Left forelimb (tissue), 1 donor: Measurements from ENCODE around the gene PIK3C3.
"Not testable (repeated sequence)": the region's sequence is repeated elsewhere in the genome, so short reads cannot be mapped to it uniquely, and the experiment has no call there.

Source experiments
- DNase-seq: peaks from one replicate; pipeline ENCODE4 v3.0.0-alpha.2; 2018; ENCODE audit warnings: low spot score

Gene PIK3C3

DNA sequence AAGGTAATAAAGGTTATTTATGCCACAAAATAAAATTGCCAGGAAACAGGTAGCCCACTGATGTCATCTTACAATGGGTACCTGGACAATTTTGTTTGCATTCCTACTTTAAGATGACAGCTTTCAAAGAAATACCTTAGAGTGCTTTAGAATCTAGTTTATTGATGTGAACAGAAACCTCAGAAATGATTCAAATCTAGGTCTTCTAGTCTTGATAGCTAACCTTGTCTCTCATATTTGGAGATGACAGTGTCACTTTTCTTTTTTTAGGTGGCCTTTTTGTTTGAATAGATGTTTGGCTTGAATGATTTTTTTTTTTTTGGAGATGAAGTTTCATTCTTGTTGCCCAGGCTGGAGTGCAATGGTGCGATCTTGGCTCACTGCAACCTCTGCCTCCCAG lies 69.1 kb downstream of the PIK3C3 start:
- DNase-seq: no peak

- no peak for DNase-seq
Observed at GRCh38 chr18:42025491-42025890, 70.5 kb downstream of the PIK3C3 start.

DNA sequence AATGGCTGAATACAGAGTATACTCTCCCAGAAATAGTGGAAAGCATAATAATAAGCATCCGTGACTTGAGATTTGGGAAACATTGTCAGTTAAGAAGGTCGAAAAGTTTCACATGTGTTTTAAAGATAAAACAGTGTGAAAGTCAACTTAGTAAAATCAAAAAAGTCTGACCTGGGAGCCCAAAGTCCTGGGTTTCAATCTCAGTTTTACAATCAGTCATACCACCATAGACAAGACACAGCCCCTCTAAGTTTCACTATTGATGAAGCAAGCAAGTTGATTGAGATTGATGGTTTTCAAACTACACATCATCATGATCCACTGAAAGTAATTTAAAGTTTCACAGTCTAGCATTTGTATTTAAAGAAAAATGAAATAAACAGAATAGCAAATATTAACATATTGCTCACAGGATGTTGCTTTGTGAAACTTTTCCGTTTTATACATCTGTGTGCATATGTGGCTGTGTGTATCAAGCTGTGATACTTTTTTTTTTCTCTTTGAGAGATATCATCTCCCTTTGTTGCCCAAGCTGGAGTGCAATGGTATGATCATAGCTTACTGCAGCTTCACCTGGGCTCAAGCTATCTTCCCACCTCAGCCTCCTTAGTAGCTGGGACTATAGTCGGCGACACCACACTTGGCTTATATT lies 71.1 kb downstream of the PIK3C3 start:
- no peak for DNase-seq

GRCh38 chr18:42028247-42028832 lies 73.3 kb downstream of the PIK3C3 start:
- no peak for DNase-seq

DNA sequence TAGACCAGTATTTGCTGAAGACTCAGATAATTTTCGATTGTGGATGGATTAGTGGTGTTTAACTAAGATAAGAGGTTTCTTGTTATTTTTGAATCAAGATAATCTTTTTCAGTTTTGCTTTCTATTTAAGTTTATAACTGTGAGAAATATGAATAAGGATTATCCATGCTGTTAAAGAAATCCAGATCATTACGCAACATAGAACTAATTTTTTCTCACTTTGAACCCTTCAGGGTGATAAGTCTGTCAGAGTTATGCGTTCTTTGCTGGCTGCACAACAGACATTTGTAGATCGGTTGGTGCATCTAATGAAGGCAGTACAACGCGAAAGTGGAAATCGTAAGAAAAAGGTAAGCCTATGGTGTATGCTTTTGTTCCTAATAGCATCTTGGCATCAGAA lies 74.1 kb downstream of the PIK3C3 start:
- DNase-seq: no peak

DNA sequence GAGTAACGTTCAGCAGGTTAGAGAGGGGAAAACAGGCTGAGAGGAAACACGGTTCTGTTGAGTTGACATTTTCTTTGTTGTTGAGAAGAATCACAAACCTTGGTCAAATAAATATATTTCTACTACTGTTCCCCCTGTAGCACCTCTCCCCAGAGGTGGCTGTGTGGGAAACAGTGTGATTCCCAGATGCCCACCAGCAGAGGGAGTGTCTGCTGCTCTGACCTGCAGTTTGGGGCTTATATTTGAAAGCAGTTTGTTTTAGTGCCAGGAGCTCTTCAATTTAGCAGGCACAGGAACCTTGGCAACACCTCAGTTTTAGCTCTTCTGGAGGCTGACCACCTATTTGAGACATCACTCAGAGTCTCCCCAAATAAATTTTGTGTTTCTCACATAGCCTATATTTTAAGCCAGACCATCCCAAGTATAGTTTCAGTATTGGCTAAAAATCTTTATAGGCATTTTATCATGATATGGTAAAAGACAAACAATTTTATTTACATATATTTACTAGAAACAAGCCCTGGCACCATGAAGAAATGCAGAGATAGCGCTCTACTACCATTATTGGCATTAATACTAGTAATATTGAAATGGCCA lies 75.7 kb downstream of the PIK3C3 start:
- no peak for DNase-seq

DNA sequence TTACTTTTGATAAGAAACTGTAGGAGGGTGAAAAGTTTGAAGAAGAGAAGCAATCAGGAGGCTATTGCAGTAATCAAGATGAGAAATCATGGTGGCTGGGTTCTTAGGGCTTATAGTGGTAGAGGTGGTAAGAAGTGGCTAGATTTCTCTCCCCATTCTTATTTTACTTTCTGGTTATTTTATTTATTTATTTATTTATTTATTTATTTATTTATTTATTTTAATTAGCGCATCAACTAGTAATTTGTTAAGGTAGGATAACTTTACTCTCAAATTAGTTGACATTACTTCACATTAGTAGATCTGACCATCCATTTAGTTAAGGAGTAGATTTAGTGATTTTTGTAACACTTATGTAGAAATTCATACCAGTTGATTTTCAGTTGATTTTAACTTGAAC lies 77.4 kb downstream of the PIK3C3 start:
- DNase-seq: no peak

GRCh38 chr18:42033137-42033810 lies 78.2 kb downstream of the PIK3C3 start:
- DNase-seq: no peak

DNA sequence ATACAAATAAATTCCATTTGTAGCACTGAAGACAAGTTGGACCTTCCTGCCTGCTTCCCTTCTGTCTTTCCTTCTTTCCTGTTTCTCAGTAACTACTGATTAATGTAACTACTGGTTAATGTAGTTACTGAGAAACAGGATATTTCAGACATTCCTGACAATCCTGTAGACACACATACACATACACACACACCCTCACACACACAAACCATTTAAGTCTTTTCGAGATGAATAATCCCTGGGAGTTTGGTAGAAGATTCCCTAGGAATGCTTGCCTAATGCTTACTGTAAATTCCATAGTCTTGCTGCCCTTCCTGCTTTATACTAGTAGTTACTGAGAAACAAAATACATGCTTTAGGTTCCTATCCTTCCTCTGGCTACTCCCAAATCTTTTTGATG lies 83.9 kb downstream of the PIK3C3 start:
- DNase-seq: no peak

DNA sequence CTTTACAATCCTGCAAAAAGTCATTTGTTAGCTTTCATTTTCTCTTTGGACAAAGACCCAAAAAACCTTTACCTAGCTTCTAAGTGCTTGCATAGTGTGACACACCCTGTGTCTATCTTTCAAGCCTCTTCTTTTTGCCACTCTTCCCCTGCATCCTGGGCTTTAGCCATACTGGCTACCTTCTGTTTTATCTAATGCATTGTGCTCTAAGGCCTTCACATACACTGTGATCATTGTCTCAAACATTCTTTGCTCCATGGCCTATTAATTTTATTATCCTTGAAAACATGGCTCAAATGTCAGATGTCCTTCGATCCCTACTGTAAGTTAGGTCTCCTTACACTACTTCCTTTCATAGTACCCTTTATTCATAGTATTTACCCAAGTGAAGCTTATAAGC lies 84.4 kb downstream of the PIK3C3 start:
- no peak for DNase-seq

GRCh38 chr18:42041793-42042192 lies 86.8 kb downstream of the PIK3C3 start:
- no peak for DNase-seq

DNA sequence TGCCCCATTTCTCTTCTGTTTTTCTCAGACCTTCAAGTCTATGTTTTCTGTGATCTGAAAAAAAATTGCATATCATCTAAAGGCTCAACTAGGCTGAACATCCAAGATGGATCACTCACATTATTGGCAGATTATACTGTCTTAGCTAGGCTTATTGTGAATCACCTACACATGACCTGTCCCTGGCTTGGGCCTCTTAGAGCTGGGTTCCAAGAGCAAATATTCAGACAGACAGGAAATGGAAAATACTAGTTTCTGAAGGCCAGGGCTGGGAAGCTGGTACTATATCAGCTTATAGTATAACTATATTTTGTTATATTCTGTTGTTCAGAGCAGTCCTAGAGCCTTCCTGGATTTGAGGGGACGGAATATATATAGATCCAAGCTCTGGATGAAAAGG lies 90.3 kb downstream of the PIK3C3 start:
- no peak for DNase-seq

DNA sequence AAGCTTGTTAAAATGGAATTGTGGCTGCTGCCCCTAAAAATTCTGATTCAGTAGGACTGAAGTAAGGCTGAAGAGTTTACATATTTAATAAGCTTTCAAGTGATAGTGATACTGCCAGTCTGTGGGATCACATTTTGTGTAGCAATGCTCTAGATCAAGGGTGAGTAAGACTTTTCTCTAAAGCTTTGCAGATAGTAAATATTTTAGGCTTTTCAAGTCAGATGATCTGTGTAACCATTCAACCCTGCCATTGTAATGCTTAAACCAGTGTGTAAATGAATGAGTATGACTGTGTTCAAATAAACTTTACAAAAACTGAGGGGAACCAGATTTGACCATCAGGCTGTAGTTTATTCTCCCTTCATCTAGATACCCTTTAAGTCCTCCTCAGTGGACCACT lies 92.7 kb downstream of the PIK3C3 start:
- DNase-seq: no peak

GRCh38 chr18:42048158-42048557 lies 93.1 kb downstream of the PIK3C3 start:
- no peak for DNase-seq

DNA sequence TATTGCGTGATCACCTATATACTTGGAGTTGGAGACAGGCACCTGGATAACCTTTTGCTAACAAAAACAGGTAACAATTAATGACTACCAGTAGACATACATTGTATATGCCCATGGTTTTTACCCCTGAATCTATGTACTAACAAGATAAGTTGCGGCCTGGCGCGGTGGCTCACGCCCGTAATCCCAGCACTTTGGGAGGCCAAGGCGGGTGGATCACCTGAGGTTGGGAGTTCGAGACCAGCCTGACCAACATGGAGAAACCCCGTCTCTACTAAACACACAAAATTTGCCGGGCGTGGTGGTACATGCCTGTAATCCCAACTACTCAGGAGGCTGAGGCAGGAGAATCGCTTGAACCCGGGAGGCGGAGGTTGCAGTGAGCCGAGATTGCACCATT lies 94.5 kb downstream of the PIK3C3 start:
- DNase-seq: not testable (repeated sequence)

DNA sequence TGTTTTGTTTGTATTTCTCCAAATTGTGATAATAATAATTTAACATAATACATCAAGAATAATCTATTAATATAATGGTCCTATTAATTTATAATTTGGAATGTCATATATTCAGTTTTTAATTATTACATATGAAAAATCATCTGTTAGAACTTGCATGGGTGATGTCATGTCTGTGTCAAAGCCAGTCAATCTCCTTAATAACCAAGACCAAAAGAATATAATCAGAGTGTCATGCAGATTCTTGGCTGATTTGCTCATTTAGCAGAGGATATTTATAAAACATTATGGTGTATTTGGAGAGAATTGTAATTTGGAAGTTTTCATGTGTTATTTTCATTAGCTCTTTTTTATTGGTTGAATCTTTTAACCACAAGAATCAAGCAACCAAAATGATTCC lies 96.4 kb downstream of the PIK3C3 start:
- no peak for DNase-seq

DNA sequence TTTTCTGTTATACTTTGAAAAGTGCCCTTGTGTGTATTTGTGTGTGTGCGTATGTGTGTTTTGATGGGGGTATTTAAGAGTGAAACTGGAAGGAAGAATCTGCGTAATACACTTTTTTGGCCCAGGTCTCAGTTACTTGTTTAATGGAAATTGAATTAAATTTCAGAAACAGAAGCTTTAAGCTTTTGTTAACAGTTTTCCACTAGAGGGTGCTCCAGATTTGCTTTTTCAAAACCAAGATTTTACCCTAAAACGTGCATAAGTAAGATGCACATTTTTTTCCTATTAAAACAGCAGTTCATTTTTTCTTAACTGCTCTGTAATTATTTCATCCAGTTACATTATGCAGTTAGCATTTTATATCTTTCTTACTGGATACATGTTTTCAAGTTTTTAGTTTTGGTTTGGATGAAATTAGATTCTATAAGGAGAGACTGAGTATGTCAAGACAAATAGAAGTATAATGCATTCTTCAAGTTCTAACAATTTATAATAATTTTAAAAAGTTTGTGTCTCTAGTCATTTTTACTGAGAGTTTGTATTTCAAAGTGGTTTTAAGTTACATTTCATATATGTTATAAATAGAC lies 97.2 kb downstream of the PIK3C3 start:
- DNase-seq: no peak

DNA sequence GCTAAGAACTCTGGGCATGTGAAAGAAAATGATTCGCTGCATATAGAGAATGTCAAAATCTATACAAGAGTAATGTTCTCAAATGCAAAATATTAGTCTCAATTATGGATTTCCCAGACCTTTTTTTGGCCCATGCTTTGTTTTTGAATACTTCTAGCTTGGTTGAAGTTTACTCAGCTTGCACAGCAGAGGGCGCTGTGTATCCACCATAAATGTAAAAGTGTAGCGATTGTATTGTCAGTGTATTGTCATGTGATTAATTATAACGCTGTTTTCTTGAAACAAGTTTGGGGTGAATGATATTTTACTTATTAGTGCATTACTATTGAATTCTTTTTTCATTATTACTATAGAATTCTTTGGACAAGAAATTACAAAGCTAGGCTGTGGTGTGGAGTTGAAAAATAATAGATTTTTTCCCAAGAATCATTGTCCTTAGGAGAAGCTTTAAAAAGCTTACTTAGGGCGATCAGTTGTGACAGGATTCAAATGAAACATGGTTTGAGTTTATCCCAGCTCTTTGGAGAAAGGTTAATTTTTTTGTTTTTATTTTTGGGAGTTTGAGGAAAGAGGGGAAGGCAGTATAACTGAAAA lies 98.3 kb downstream of the PIK3C3 start:
- no peak for DNase-seq

- no peak for DNase-seq
Observed at GRCh38 chr18:42064109-42064508, 109.1 kb downstream of the PIK3C3 start.

- no peak for DNase-seq
Observed at GRCh38 chr18:42067518-42067917, 112.5 kb downstream of the PIK3C3 start.

- DNase-seq: no peak
Observed at GRCh38 chr18:42068030-42068429, 113.0 kb downstream of the PIK3C3 start.

GRCh38 chr18:42069036-42069435 lies 114.0 kb downstream of the PIK3C3 start:
- DNase-seq: no peak

- DNase-seq: no peak
Observed at GRCh38 chr18:42072407-42072806, 117.4 kb downstream of the PIK3C3 start.
